DND-41 (cell line): ENCODE results near the gene ECI1.

Source experiments
- ATAC-seq: fragments of 200-7000 bp; cut with Tn5 transposase; 3 replicates; pipeline ENCODE4 v1.9.1; 2021; ENCODE audit warnings: low read depth; ENCODE audit not compliant: insufficient read depth
- DNase-seq: peaks from one replicate; pipeline ENCODE4 v3.0.0-alpha.2; 2020
- H2AFZ ChIP-seq: 2 replicates; pipeline ENCODE4 v1.6.0; 2012; ENCODE audit warnings: low read depth, low read length
- H3K27ac ChIP-seq: 2 replicates; pipeline ENCODE4 v1.5.1; 2012; ENCODE audit warnings: low read length, inconsistent platforms
- H3K27me3 ChIP-seq: fragments of 200-600 bp; sonication (generic); 2 replicates; pipeline ENCODE4 v1.6.0; 2012; ENCODE audit warnings: low read length, mild to moderate bottlenecking, inconsistent platforms; ENCODE audit not compliant: insufficient read depth, poor library complexity
- H3K36me3 ChIP-seq: 2 replicates; pipeline ENCODE4 v1.5.1; 2012; ENCODE audit warnings: low read length, inconsistent platforms; ENCODE audit not compliant: insufficient read depth
- H3K4me1 ChIP-seq: 2 replicates; pipeline ENCODE4 v1.5.1; 2012; ENCODE audit warnings: mild to moderate bottlenecking, low read length; ENCODE audit not compliant: insufficient read depth
- H3K4me2 ChIP-seq: 2 replicates; pipeline ENCODE4 v1.6.0; 2012; ENCODE audit warnings: mild to moderate bottlenecking, moderate library complexity, low read length, inconsistent platforms; ENCODE audit not compliant: insufficient read depth
- H3K4me3 ChIP-seq, 2 experiments: fragments of 200-600 bp in 1 of 2; shearing (Covaris generic) in 1 of 2; 2 replicates each; pipeline ENCODE4 v1.5.1; 2012 to 2016; ENCODE audit warnings: inconsistent platforms in 2 of 2, low read length in 2 of 2, mild to moderate bottlenecking in 2 of 2, low read depth in 1 of 2, moderate library complexity in 1 of 2
- H3K79me2 ChIP-seq: 2 replicates; pipeline ENCODE4 v1.6.0; 2012; ENCODE audit warnings: low read length, inconsistent platforms; ENCODE audit not compliant: insufficient read depth
- H3K9ac ChIP-seq: 2 replicates; pipeline ENCODE4 v1.6.0; 2012; ENCODE audit warnings: low read depth, mild to moderate bottlenecking, inconsistent platforms, low read length, moderate library complexity
- H3K9me3 ChIP-seq: 2 replicates; pipeline ENCODE4 v1.5.1; 2012; ENCODE audit warnings: low read length, moderate library complexity, mild to moderate bottlenecking, inconsistent platforms; ENCODE audit not compliant: insufficient read depth, severe bottlenecking
- H4K20me1 ChIP-seq: 2 replicates; pipeline ENCODE4 v1.6.0; 2012; ENCODE audit warnings: low read length; ENCODE audit not compliant: insufficient read depth
- EZH2 ChIP-seq: IDR thresholded peaks from 3 replicates; pipeline ENCODE4 v1.6.1; 2012; ENCODE audit warnings: borderline replicate concordance, low read depth, mild to moderate bottlenecking, moderate library complexity, low read length, inconsistent platforms; ENCODE audit not compliant: severe bottlenecking
- TF ChIP-seq, protein P1 (sequence below): IDR thresholded peaks from 2 replicates; pipeline ENCODE4 v1.5.1; 2012; ENCODE audit warnings: borderline replicate concordance, low read length, moderate library complexity, mild to moderate bottlenecking; ENCODE audit not compliant: poor library complexity, severe bottlenecking; ENCODE audit errors: extremely low read depth

The ECI1 gene

GRCh38 chr16:2195322-2196161 lies 55.8 kb downstream of the ECI1 start:
- Histone ChIP-seq H3K9ac (peak overlapping the region; percentile 45; the same call in 1 of the 2 replicates), H3K79me2 (no peaks in the 10 kb centered on the region), H4K20me1 (peaks cover 16% of the 10 kb centered on the region), H3K4me1 (peaks cover 12% of the 10 kb centered on the region), H3K27ac (no peak overlapping the region), H3K4me3 (peak overlapping the region in 1 of 2 experiments; percentile 51; a peak in 2 of 4 replicates), H3K9me3 (no peaks in the 10 kb centered on the region), H3K36me3 (no peaks in the 10 kb centered on the region), H3K27me3 (peaks cover 49% of the 10 kb centered on the region), H3K4me2 (peak overlapping the region; percentile 69), H2AFZ (no peak overlapping the region)
- peak; percentile 77 for DNase-seq
- TF ChIP-seq EZH2 = peak; percentile 89
- TF ChIP-seq, protein P1, sequence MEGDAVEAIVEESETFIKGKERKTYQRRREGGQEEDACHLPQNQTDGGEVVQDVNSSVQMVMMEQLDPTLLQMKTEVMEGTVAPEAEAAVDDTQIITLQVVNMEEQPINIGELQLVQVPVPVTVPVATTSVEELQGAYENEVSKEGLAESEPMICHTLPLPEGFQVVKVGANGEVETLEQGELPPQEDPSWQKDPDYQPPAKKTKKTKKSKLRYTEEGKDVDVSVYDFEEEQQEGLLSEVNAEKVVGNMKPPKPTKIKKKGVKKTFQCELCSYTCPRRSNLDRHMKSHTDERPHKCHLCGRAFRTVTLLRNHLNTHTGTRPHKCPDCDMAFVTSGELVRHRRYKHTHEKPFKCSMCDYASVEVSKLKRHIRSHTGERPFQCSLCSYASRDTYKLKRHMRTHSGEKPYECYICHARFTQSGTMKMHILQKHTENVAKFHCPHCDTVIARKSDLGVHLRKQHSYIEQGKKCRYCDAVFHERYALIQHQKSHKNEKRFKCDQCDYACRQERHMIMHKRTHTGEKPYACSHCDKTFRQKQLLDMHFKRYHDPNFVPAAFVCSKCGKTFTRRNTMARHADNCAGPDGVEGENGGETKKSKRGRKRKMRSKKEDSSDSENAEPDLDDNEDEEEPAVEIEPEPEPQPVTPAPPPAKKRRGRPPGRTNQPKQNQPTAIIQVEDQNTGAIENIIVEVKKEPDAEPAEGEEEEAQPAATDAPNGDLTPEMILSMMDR = no peak
- ATAC-seq = peak; percentile 70

DNA sequence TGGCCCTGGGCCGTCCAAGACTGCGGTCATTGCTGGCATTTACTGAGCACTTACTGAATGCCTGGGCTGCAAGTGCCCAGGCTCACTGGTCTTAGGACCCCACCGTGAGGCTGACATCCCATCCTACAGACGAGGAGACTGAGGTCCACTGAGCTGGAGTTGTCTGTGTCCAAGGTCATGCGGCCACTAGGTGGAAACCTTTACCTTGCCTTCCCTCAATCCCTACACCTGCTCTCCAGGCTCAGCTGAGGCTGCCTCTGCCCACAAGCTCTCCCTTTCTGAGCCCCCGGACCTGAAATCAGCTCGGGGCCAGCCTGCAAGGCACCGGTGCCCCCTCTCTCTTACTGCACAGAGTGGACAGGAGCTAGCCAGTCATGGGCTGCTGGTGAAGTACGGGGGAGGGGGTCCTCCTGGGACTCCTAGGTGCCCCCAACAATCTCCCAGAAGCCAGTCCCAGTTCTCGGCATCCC lies 56.5 kb downstream of the ECI1 start:
- Histone ChIP-seq H4K20me1 (peaks cover 16% of the 10 kb centered on the region), H2AFZ (no peak overlapping the region), H3K27me3 (peaks cover 49% of the 10 kb centered on the region), H3K79me2 (no peaks in the 10 kb centered on the region), H3K4me3 (no peak overlapping the region), H3K4me2 (no peak overlapping the region), H3K36me3 (no peaks in the 10 kb centered on the region), H3K9ac (no peak overlapping the region), H3K9me3 (no peaks in the 10 kb centered on the region), H3K4me1 (peaks cover 12% of the 10 kb centered on the region), H3K27ac (no peak overlapping the region)
- peak; percentile 46 for DNase-seq
- no peak for TF ChIP-seq EZH2
- TF ChIP-seq, protein P1 = peak; percentile 65
- ATAC-seq = peak; percentile 44; the same call in 2 of the 3 replicates

- Histone ChIP-seq H3K4me3 (no peak overlapping the region), H3K9me3 (no peaks in the 10 kb centered on the region), H3K36me3 (no peaks in the 10 kb centered on the region), H3K4me2 (no peak overlapping the region), H3K27ac (no peak overlapping the region), H3K27me3 (peaks cover 49% of the 10 kb centered on the region), H3K9ac (no peak overlapping the region), H3K4me1 (peaks cover 12% of the 10 kb centered on the region), H2AFZ (no peak overlapping the region), H3K79me2 (no peaks in the 10 kb centered on the region), H4K20me1 (peaks cover 16% of the 10 kb centered on the region)
- DNase-seq (no peak), ATAC-seq (no peak)
- TF ChIP-seq EZH2 = no peak
- TF ChIP-seq, protein P1 = no peak
These were observed 57.1 kb downstream of the ECI1 start for GRCh38 chr16:2194166-2194834.
